Naive thymus-derived CD4-positive, alpha-beta T cell (primary cell): ENCODE measurements around the gene EYA2. TPM values are rescaled to one million over a fixed set of nuclear protein-coding genes. Genes with fewer than 3 reads are reported as not detected.
"Not testable (repeated sequence)": the region's sequence is repeated elsewhere in the genome, so short reads cannot be mapped to it uniquely, and the experiment has no call there.

ENCODE experiments used
- ATAC-seq: fragments of 150-1000 bp; cut with Tn5 transposase; 2 replicates; pipeline ENCODE4 v1.10.0; 2021; ENCODE audit warnings: mild to moderate bottlenecking, moderate library complexity
- CTCF ChIA-PET: fragments of 350-600 bp; sonication (Branson Sonifier 250); formaldehyde crosslinking; loops from one replicate; lab custom pipeline; 2021; ENCODE audit warnings: antibody characterized with exemption; lab: Charles Lee
- POLR2A ChIA-PET: fragments of 350-600 bp; sonication (Branson Sonifier 250); formaldehyde crosslinking; loops from one replicate; lab custom pipeline; 2021; ENCODE audit warnings: antibody characterized with exemption, inconsistent platforms; lab: Charles Lee
- DNase-seq, 9 donors: peaks; one replicate each; pipeline versions ENCODE4 v3.0.0 to v3.0.0-alpha.2; 2020 to 2022; ENCODE audit warnings: mixed read lengths in 1 of 9
- H3K27ac ChIP-seq: one replicate; pipeline ENCODE4 v1.7.0; 2013; ENCODE audit warnings: mild to moderate bottlenecking, low read depth, low read length, moderate library complexity
- H3K27me3 ChIP-seq, 2 donors: one replicate each; pipeline ENCODE4 v1.7.0; 2013; ENCODE audit warnings: low read length in 2 of 2, mild to moderate bottlenecking in 2 of 2, moderate library complexity in 2 of 2; ENCODE audit not compliant: control insufficient read depth in 2 of 2, insufficient read depth in 2 of 2
- H3K36me3 ChIP-seq, 3 experiments: 1 replicate in 2 of 3; 2 replicates in 1 of 3; pipeline ENCODE4 v1.7.0; 2013; ENCODE audit warnings: low read length in 3 of 3, mild to moderate bottlenecking in 3 of 3, moderate library complexity in 1 of 3; ENCODE audit not compliant: insufficient read depth in 3 of 3, control insufficient read depth in 2 of 3
- H3K4me1 ChIP-seq, 2 donors: one replicate each; pipeline ENCODE4 v1.7.0; 2013; ENCODE audit warnings: low read length in 2 of 2, mild to moderate bottlenecking in 2 of 2, moderate library complexity in 1 of 2; ENCODE audit not compliant: control insufficient read depth in 2 of 2, insufficient read depth in 2 of 2
- H3K4me3 ChIP-seq: 2 replicates; pipeline ENCODE4 v1.7.0; 2013; ENCODE audit warnings: mild to moderate bottlenecking, low read length
- H3K9me3 ChIP-seq, 3 experiments: 1 replicate in 2 of 3; 2 replicates in 1 of 3; pipeline ENCODE4 v1.7.0; 2013; ENCODE audit warnings: low read length in 3 of 3; ENCODE audit not compliant: control insufficient read depth in 2 of 3
- H3K27ac Mint-ChIP-seq, 9 donors: one replicate each; pipeline ENCODE4 v1.8.0; 2020 to 2022; ENCODE audit warnings: mixed read lengths in 9 of 9, mild to moderate bottlenecking in 8 of 9, moderate library complexity in 5 of 9, inconsistent platforms in 2 of 9
- H3K27me3 Mint-ChIP-seq, 5 donors: one replicate each; pipeline ENCODE4 v1.8.0; 2021 to 2022; ENCODE audit warnings: mixed read lengths in 5 of 5, mild to moderate bottlenecking in 1 of 5
- H3K36me3 Mint-ChIP-seq, 5 donors: one replicate each; pipeline ENCODE4 v1.8.0; 2020 to 2022; ENCODE audit warnings: mixed read lengths in 5 of 5, mild to moderate bottlenecking in 3 of 5, inconsistent platforms in 1 of 5
- H3K4me1 Mint-ChIP-seq, 7 donors: one replicate each; pipeline ENCODE4 v1.8.0; 2020 to 2022; ENCODE audit warnings: mixed read lengths in 7 of 7, mild to moderate bottlenecking in 3 of 7, inconsistent platforms in 1 of 7
- H3K4me3 Mint-ChIP-seq, 10 donors: one replicate each; pipeline ENCODE4 v1.8.0; 2020 to 2022; ENCODE audit warnings: mild to moderate bottlenecking in 10 of 10, mixed read lengths in 10 of 10, moderate library complexity in 6 of 10, inconsistent platforms in 2 of 10
- H3K9me3 Mint-ChIP-seq, 11 donors: one replicate each; pipeline ENCODE4 v1.8.0; 2020 to 2022; ENCODE audit warnings: mixed read lengths in 11 of 11, mild to moderate bottlenecking in 4 of 11, inconsistent platforms in 1 of 11, moderate library complexity in 1 of 11
- intact Hi-C, 2 donors: fragments of 100-400 bp; cut with micrococcal nuclease; formaldehyde crosslinking; loops; one replicate each; pipeline ENCODE4 v1.15.1; 2023
- polyA plus RNA-seq, 2 donors: library from polyadenylated mRNA; unstranded; fragments of 300-500 nt; fragmentation: Illumina TruSeq; gene quantifications; one replicate each; pipeline ENCODE4 v1.2.3, GENCODE V29; 2021
- total RNA-seq, 6 experiments: library from RNA in 5 of 6; stranded (reverse) in 5 of 6; gene quantifications; 1 replicate in 5 of 6; 2 replicates in 1 of 6; pipeline ENCODE4 v1.2.3 and lab custom pipeline; 2021 to 2026

EYA2 gene
- total and polyA plus RNA-seq, 7 experiments from 2014 or later = 0.16 TPM; not detected in 6

DNA sequence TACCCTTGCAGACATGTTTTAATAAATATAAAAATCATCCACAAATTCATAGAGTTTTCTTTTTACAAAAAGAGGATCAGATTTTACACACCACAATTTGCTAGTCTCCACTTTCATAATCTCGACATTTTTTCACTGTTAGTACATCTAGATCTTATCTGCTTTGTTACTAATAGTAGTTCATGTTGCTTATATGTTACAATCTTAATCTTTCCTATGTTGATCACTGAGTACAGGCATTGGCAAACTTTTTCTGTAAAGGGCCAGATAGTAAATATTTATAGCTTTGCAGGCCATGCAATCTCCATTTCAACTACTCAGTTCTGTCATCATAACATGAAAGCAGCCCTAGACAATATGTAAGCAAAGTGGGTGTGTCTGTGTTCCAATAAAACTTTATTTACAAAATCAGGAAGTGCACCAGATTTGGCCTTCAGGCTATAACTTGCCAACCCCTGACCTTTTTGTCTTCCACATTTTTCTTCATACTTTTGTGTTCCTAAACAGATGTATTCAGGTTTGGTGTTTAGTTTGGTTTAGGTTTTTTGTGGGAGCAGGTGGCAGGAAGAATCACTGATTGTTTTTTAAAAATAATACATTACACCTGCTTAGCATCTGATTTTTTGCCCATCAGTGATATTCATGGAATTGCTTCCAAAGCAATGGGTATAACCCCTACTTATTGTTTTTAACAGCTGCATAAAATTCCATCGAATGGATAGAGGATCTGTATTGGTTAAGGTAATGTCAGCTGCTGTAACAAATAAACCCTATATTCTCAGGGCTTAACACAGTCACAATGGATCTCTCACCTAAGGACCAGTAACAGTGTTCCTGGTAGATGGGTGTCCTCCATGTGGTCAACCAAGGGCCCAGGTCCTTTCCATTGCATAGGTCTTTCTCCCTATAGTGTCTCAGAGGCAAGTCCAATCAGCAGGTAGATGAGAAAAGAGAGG lies 61.2 kb downstream of the EYA2 start:
- Histone ChIP-seq H3K27ac (no peak overlapping the region), H3K36me3 (no peaks in the 10 kb centered on the region), H3K27me3 (no peaks in the 10 kb centered on the region), H3K9me3 (peaks cover 0 to 3% (median 0%) of the 10 kb centered on the region in 3 experiments), H3K4me1 (no peaks in the 10 kb centered on the region), H3K4me3 (no peak overlapping the region)
- Mint-ChIP-seq H3K9me3 (peaks cover 0 to 23% (median 11%) of the 10 kb centered on the region in 11 donors), H3K27me3 (peaks cover 6 to 24% (median 18%) of the 10 kb centered on the region in 5 donors), H3K27ac (no peak overlapping the region), H3K4me1 (no peaks in the 10 kb centered on the region), H3K4me3 (no peak overlapping the region), H3K36me3 (no peaks in the 10 kb centered on the region)
- POLR2A ChIA-PET = no interaction called here
- CTCF ChIA-PET = no interaction called here
- ATAC-seq (no peak), DNase-seq (no peak)
- intact Hi-C loops = no loop called here

DNA sequence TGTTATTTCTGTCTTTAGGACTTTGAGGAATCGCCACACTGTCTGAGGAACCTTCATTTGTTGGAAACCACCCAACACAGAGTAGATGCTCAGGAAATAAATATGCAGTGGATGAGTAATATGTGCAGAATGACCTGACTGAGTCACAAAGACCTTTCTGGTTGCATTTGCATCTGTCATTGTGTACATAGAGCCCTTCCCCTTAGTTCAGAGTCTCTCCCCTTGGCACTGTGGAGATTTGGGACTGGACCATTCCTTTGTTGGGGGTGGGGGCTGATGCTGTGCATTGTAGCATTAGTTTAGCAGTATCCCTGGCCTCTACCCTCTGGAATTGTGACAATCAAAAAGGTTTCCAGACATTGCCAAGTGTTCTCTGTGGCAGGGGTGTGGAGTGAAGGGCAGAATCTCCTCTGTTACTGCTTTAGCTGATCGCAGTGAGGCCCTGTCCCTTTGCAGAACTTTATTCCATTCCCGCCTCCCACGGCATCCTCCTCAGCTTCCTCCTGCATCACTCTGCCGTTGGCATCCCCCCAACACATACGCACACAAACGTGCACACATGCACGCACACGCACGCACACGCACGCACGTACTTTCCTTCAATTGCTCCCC lies 64.5 kb downstream of the EYA2 start:
- no peak for DNase-seq
- Histone ChIP-seq H3K4me3 (no peak overlapping the region), H3K4me1 (no peaks in the 10 kb centered on the region), H3K36me3 (no peaks in the 10 kb centered on the region), H3K27ac (no peak overlapping the region), H3K9me3 (peaks cover 0 to 3% (median 0%) of the 10 kb centered on the region in 3 experiments), H3K27me3 (no peaks in the 10 kb centered on the region)
- ChIA-PET CTCF (no interaction called here), POLR2A (no interaction called here)
- Mint-ChIP-seq H3K4me1 (no peaks in the 10 kb centered on the region), H3K4me3 (no peak overlapping the region), H3K9me3 (peaks cover 0 to 23% (median 11%) of the 10 kb centered on the region in 11 donors), H3K27ac (no peak overlapping the region), H3K36me3 (no peaks in the 10 kb centered on the region), H3K27me3 (peaks cover 10 to 31% (median 17%) of the 10 kb centered on the region in 5 donors)
- intact Hi-C loops = no loop called here
- ATAC-seq = no peak

DNA sequence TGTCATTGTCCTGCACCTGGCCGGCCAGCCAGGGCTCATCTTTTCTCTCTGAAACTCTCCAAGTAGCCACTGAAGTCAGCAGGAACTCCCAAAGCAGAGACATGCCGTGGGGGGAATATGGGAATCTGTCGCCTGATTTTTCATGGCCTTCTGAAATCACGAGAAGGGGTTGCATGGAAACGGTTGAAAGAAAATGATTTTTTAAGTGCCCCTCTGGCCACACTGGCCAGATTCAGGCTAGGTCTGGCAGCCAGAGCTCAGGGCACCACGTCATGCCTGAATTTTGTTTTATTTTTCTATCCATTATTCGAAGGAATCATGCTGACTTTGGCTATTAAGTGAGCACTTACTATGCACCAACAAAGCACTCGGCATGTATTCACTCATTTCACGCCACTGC lies 65.2 kb downstream of the EYA2 start:
- H3K36me3 Mint-ChIP-seq = no peaks in the 10 kb centered on the region
- no peak for DNase-seq

DNA sequence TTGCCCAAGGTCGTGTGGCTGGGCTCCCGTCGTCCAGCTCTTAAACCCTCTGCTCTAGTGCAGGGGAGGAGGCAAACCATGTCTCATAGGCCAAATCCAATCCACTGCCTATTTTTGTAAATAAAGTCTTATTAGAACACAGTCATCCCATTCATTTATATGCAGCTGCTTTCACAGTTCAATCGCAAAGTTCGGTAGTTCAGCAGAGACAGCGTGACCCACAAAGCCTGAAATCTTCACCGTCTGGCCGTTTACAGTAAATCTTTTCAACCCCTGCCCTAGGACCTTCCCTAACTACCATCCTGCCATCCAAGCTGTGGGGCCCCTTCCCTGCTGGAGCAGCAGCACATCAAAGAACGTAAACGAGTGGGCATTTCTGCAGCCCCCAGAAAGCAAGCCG lies 65.9 kb downstream of the EYA2 start:
- Mint-ChIP-seq H3K9me3 (peaks cover 0 to 23% (median 11%) of the 10 kb centered on the region in 11 donors), H3K36me3 (no peaks in the 10 kb centered on the region), H3K4me1 (no peaks in the 10 kb centered on the region), H3K27ac (no peak overlapping the region), H3K27me3 (peaks cover 10 to 33% (median 17%) of the 10 kb centered on the region in 5 donors), H3K4me3 (no peak overlapping the region)
- no peaks in the 10 kb centered on the region for H3K36me3 ChIP-seq
- no peak overlapping the region for H3K4me3 ChIP-seq
- peaks cover 0 to 3% (median 0%) of the 10 kb centered on the region in 3 experiments for H3K9me3 ChIP-seq
- H3K27me3 ChIP-seq = no peaks in the 10 kb centered on the region
- ATAC-seq = no peak
- H3K4me1 ChIP-seq = no peaks in the 10 kb centered on the region
- CTCF ChIA-PET = no interaction called here
- no peak overlapping the region for H3K27ac ChIP-seq
- intact Hi-C loops = no loop called here
- POLR2A ChIA-PET = no interaction called here
- no peak for DNase-seq

More for the DNA sequence above, 65.2 kb downstream of the EYA2 start:
- ChIA-PET CTCF (no interaction called here), POLR2A (no interaction called here)
- Mint-ChIP-seq H3K4me1 (no peaks in the 10 kb centered on the region), H3K27ac (no peak overlapping the region), H3K9me3 (peaks cover 0 to 23% (median 11%) of the 10 kb centered on the region in 11 donors), H3K27me3 (peaks cover 10 to 31% (median 17%) of the 10 kb centered on the region in 5 donors), H3K4me3 (no peak overlapping the region)
- no peaks in the 10 kb centered on the region for H3K36me3 ChIP-seq
- H3K27me3 ChIP-seq = no peaks in the 10 kb centered on the region
- ATAC-seq = no peak
- no peaks in the 10 kb centered on the region for H3K4me1 ChIP-seq
- no peak overlapping the region for H3K4me3 ChIP-seq
- intact Hi-C loops = no loop called here
- H3K27ac ChIP-seq = no peak overlapping the region
- H3K9me3 ChIP-seq = peaks cover 0 to 3% (median 0%) of the 10 kb centered on the region in 3 experiments

DNA sequence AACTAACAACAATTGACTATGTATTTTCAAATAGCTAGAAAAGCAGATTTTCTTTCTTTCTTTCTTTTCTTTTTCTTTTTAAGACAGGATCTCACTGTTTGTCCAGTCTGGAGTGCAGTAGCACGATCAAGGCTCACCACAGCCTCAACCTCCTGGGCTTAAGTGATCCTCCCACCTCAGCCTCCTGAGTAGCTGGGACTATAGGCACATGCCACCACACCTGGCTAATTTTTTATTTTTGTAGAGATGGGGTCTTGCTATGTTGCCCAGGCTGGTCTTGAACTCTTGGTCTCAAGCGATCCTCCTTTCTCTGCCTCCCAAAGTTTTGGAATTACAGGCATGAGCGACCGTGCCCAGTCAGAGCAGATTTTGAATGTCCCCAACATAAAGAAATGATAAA lies 67.3 kb downstream of the EYA2 start:
- Mint-ChIP-seq H3K27me3 (peaks cover 15 to 38% (median 17%) of the 10 kb centered on the region in 5 donors), H3K9me3 (peaks cover 0 to 19% (median 7%) of the 10 kb centered on the region in 11 donors)
- H3K4me3 Mint-ChIP-seq, CTCF ChIA-PET, H3K27ac Mint-ChIP-seq, H3K36me3 ChIP-seq, intact Hi-C loops, H3K27me3 ChIP-seq, H3K4me1 ChIP-seq, H3K9me3 ChIP-seq, H3K4me3 ChIP-seq, H3K4me1 Mint-ChIP-seq, ATAC-seq, DNase-seq, POLR2A ChIA-PET, H3K27ac ChIP-seq, H3K36me3 Mint-ChIP-seq: not testable (repeated sequence)

DNA sequence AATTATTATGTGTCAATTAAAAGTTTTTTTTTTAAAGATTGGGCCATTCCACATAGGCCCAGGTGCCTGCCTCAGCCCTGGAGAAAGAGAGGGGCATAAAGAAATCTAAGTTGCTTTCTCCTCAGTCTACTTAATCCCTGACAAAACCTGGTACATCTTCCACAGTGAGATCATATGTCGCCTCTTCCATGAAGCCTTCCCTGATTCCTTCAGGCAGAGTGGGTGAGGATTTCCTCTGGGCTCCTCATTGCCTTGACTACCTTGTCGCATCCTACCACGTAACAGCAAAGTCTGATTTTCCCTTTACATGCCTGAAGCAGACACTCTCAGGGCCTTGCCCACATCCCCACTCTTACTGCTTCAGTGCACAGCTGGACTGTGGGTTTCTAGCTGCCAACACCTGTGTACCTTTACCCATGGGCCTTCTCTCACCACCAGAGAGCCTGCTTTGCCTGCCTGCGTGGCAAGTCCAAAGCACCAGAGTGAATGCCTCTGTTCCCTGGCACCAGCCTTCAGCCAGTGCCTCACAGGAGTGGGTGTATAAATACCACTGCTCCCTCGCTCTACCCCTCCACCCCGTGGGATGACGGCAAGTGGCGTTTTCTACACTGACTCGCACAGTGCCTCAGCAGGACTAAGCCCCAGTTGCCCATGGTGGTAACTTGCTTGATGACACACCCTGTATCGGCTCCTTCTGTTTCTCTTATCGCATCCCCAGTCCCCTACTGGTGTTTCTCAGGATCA lies 68.0 kb downstream of the EYA2 start:
- H3K27me3 Mint-ChIP-seq = peaks cover 15 to 45% (median 17%) of the 10 kb centered on the region in 5 donors
- intact Hi-C loops = no loop called here
- DNase-seq (no peak), ATAC-seq (no peak)
- H3K27ac ChIP-seq = no peak overlapping the region
- no peaks in the 10 kb centered on the region for H3K36me3 ChIP-seq
- ChIA-PET POLR2A (no interaction called here), CTCF (no interaction called here)
- H3K9me3 Mint-ChIP-seq = peaks cover 0 to 12% (median 3%) of the 10 kb centered on the region in 11 donors
- peaks cover 0 to under 1% (median 0%) of the 10 kb centered on the region in 3 experiments for H3K9me3 ChIP-seq
- no peak overlapping the region for H3K27ac Mint-ChIP-seq
- no peaks in the 10 kb centered on the region for H3K4me1 ChIP-seq
- H3K4me3 ChIP-seq = no peak overlapping the region
- peaks cover 0 to under 1% of the 10 kb centered on the region in 2 donors for H3K27me3 ChIP-seq
- no peak overlapping the region for H3K4me3 Mint-ChIP-seq
- H3K4me1 Mint-ChIP-seq = no peaks in the 10 kb centered on the region
- no peaks in the 10 kb centered on the region for H3K36me3 Mint-ChIP-seq
